Measurements from ENCODE around the gene CCDC196.

DNA sequence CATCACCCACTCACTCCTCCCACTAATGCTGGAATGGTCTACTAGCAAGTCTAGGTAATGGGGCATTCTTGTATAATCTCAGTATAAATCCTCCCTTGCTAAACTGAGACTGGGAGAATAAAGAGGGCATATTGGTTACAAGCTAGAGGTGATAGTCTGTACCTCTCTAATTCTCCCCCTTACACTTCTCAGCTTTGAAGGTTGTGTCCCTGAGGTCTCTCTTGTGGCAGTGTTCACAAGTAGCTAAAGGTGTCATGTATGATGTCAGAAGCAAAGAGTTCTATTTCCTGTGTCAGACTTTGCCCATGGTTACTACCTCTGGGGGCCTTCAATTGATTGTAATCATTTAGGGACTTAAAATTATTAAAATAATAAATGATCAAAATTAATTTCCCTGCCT is 26.6 kb upstream of the CCDC196 start:
- TF ChIP-seq EZH2phosphoT487 (IDR thresholded peaks at IDR 0.05; ENCODE audit: borderline replicate concordance, low read length), result no peak
- TF ChIP-seq, protein P1, sequence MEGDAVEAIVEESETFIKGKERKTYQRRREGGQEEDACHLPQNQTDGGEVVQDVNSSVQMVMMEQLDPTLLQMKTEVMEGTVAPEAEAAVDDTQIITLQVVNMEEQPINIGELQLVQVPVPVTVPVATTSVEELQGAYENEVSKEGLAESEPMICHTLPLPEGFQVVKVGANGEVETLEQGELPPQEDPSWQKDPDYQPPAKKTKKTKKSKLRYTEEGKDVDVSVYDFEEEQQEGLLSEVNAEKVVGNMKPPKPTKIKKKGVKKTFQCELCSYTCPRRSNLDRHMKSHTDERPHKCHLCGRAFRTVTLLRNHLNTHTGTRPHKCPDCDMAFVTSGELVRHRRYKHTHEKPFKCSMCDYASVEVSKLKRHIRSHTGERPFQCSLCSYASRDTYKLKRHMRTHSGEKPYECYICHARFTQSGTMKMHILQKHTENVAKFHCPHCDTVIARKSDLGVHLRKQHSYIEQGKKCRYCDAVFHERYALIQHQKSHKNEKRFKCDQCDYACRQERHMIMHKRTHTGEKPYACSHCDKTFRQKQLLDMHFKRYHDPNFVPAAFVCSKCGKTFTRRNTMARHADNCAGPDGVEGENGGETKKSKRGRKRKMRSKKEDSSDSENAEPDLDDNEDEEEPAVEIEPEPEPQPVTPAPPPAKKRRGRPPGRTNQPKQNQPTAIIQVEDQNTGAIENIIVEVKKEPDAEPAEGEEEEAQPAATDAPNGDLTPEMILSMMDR (IDR thresholded peaks at IDR 0.05; ENCODE audit: low read depth, low read length, poor library complexity, severe bottlenecking), result no peak
